Gastroesophageal sphincter (tissue), 4 donors: ENCODE data around the gene TRIO. TPM values are rescaled to one million over a fixed set of nuclear protein-coding genes. Genes with fewer than 3 reads are reported as not detected.

Experiments used
- ATAC-seq: fragments of 150-250 bp; one replicate; pipeline ENCODE4 v1.9.1; 2016; ENCODE audit warnings: mild to moderate bottlenecking, moderate library complexity
- H3K27ac ChIP-seq, 4 donors: fragments of 200-600 bp; sonication (generic) in 3 of 4; 1 replicate in 3 of 4; 2 replicates in 1 of 4; pipeline ENCODE4 v1.5.1; 2016 to 2019
- H3K27me3 ChIP-seq: fragments of 200-600 bp; sonication (generic); one replicate; pipeline ENCODE4 v1.5.1; 2019
- H3K36me3 ChIP-seq, 2 donors: fragments of 200-600 bp; sonication (generic); one replicate each; pipeline ENCODE4 v1.5.1; 2019; ENCODE audit warnings: control low read depth in 1 of 2
- H3K4me1 ChIP-seq, 3 donors: fragments of 200-600 bp; sonication (generic); 1 replicate in 2 of 3; 2 replicates in 1 of 3; pipeline ENCODE4 v1.5.1; 2016 to 2019; ENCODE audit warnings: control low read depth in 2 of 3
- H3K4me3 ChIP-seq, 2 donors: fragments of 200-600 bp; sonication (generic); one replicate each; pipeline ENCODE4 v1.5.1; 2019; ENCODE audit warnings: mild to moderate bottlenecking in 1 of 2, moderate library complexity in 1 of 2
- H3K9me3 ChIP-seq, 3 donors: fragments of 200-600 bp; sonication (generic); one replicate each; pipeline ENCODE4 v1.5.1; 2017 to 2019; ENCODE audit warnings: control low read depth in 2 of 3
- CTCF ChIP-seq, 4 experiments: fragments of 200-600 bp in 2 of 4; fragments of 450-650 bp in 2 of 4; sonication (generic) in 1 of 4; IDR thresholded peaks; one replicate each; pipeline ENCODE4 v1.5.1; 2017 to 2019; ENCODE audit warnings: antibody characterized with exemption in 4 of 4, mild to moderate bottlenecking in 2 of 4, moderate library complexity in 2 of 4
- EP300 ChIP-seq: sonication (generic); formaldehyde crosslinking; IDR thresholded peaks from one replicate; pipeline ENCODE4 v1.6.1; 2017; ENCODE audit warnings: antibody characterized with exemption, mild to moderate bottlenecking
- POLR2A ChIP-seq, 2 donors: fragments of 450-650 bp; IDR thresholded peaks; one replicate each; pipeline ENCODE4 v1.6.1; 2017; ENCODE audit warnings: antibody characterized with exemption in 2 of 2, mild to moderate bottlenecking in 2 of 2, moderate library complexity in 1 of 2
- POLR2AphosphoS5 ChIP-seq: sonication (generic); formaldehyde crosslinking; IDR thresholded peaks from one replicate; pipeline ENCODE4 v1.6.1; 2017; ENCODE audit warnings: antibody characterized with exemption
- WGBS, 2 donors: methylation state at CpG; one replicate each; pipeline ENCODE4 v1.1.5; 2018; ENCODE audit warnings: low coverage in 1 of 2; 5-methylcytosine and 5-hydroxymethylcytosine counted together
- total RNA-seq, 4 donors: library from RNA; depleted of rRNA; stranded (reverse); fragments of >200 nt; gene quantifications; one replicate each; pipeline ENCODE4 v1.1.0, GENCODE V29; 2016

Gene TRIO
- total RNA-seq, 4 donors from 2014 or later: 69.2 to 257 (median 172) TPM

DNA sequence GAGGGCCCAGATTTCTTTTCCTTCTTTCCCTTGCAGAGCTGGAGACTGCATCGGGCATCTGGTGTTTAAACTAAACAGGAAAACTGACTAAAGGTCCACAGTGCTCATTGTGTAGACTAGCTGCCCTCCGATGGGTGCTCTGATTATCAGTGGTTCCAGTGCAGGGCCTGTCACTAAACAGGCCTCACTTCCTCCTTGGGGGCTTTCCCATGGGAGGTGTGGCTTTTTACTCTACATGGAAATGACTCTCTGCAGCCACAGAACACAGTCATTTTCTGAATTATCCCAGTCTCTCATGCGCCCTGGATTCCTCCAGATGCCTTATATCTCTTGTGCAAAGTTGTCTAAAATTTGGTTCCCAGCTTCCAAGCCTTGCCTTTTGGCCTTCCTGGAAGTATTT is 199.2 kb downstream of the TRIO start:
- Histone ChIP-seq H3K9me3 (no peaks in the 10 kb centered on the region), H3K4me3 (no peak overlapping the region), H3K36me3 (peaks cover 0 to 52% of the 10 kb centered on the region in 2 donors), H3K27me3 (no peaks in the 10 kb centered on the region), H3K4me1 (peaks cover 0 to 36% (median 0%) of the 10 kb centered on the region in 3 donors), H3K27ac (no peak overlapping the region)
- 22 to 58% methylated on average over 3 of the region's 3 CpGs for WGBS, 2 donors
- ATAC-seq: no peak
- no peak for TF ChIP-seq EP300
- no peak for TF ChIP-seq POLR2AphosphoS5
- no peak for TF ChIP-seq CTCF (IDR thresholded peaks at IDR 0.05)
- TF ChIP-seq POLR2A (IDR thresholded peaks at IDR 0.05): no peak

GRCh38 chr5:14343376-14343775 is 200.2 kb downstream of the TRIO start:
- peaks cover 0 to 42% of the 10 kb centered on the region in 2 donors for H3K36me3 ChIP-seq

DNA sequence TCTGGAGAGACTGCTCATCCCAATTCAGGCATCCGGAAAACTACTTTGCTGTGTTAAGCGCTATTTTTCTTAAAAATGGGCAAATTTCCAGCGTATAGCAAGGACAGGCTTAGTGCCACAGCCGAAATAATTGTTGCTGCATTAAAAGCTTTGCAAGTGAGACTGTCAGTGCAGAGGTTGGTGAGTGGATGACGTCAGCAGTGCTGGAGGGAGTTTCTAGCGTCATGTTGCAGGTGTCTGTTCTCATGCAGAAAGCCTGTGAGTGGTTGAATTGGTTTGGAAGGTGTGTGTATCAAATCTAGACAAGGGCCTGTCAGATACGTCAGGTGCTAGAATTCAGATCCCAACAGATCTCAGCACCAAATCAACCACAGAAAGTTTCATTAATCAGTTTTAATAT is 204.4 kb downstream of the TRIO start:
- WGBS, 2 donors: 46 to 49% methylated on average over 7 of the region's 7 CpGs
- Histone ChIP-seq H3K4me3 (no peak overlapping the region), H3K4me1 (peaks cover 0 to 53% (median 7%) of the 10 kb centered on the region in 3 donors), H3K27ac (peak overlapping the region in 2 of 4 donors; percentile 1 to 28), H3K36me3 (peaks cover 0 to 27% of the 10 kb centered on the region in 2 donors), H3K9me3 (no peaks in the 10 kb centered on the region), H3K27me3 (no peaks in the 10 kb centered on the region)
- TF ChIP-seq POLR2A (IDR thresholded peaks at IDR 0.05) (no peak), CTCF (IDR thresholded peaks at IDR 0.05) (no peak), POLR2AphosphoS5 (no peak), EP300 (no peak)
- ATAC-seq: no peak

More at GRCh38 chr5:14343376-14343775, 200.2 kb downstream of the TRIO start:
- Histone ChIP-seq H3K4me3 (no peak overlapping the region), H3K27ac (no peak overlapping the region), H3K27me3 (no peaks in the 10 kb centered on the region), H3K4me1 (peaks cover 0 to 46% (median 7%) of the 10 kb centered on the region in 3 donors), H3K9me3 (no peaks in the 10 kb centered on the region)
- 20 to 88% methylated on average over 1 to 4 of the region's 4 CpGs for WGBS, 2 donors
- no peak for ATAC-seq
- TF ChIP-seq CTCF (IDR thresholded peaks at IDR 0.05) (no peak), POLR2A (IDR thresholded peaks at IDR 0.05) (no peak), EP300 (no peak), POLR2AphosphoS5 (no peak)

DNA sequence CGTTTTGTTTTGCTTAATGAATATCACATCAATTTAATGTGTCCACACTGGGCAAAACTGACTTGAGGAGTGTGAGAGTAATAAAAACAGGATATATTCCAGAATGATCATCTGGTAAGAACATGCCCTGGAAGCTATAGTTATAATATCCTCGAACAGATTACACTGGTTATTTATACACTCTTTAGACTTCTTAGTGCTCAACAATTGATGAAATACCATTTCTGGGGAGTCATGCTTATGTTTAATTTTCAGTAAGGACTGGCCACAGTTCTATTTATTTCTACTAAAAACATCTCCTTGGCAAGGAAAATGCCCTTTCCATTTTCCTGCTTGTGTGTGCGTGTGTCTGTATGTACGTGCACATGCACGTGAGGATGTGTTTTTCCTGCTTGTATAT is 205.0 kb downstream of the TRIO start:
- Histone ChIP-seq H3K9me3 (no peaks in the 10 kb centered on the region), H3K27me3 (no peaks in the 10 kb centered on the region), H3K4me1 (peaks cover 0 to 49% (median 7%) of the 10 kb centered on the region in 3 donors), H3K4me3 (no peak overlapping the region), H3K27ac (peak overlapping the region in 2 of 4 donors; percentile 1 to 28), H3K36me3 (peaks cover 0 to 25% of the 10 kb centered on the region in 2 donors)
- no peak for ATAC-seq
- WGBS, 2 donors: 27 to 46% methylated on average over 5 of the region's 5 CpGs
- TF ChIP-seq POLR2AphosphoS5 (peak; percentile 1), POLR2A (IDR thresholded peaks at IDR 0.05) (no peak), CTCF (IDR thresholded peaks at IDR 0.05) (no peak), EP300 (no peak)

- 88 to 95% methylated on average over 4 to 8 of the region's 8 CpGs for WGBS, 2 donors
- peaks cover 0 to 21% of the 10 kb centered on the region in 2 donors for H3K36me3 ChIP-seq
- no peak for ATAC-seq
- no peak overlapping the region for H3K27ac ChIP-seq
- H3K4me3 ChIP-seq: no peak overlapping the region
- no peak for TF ChIP-seq POLR2A (IDR thresholded peaks at IDR 0.05)
- no peak for TF ChIP-seq POLR2AphosphoS5
- TF ChIP-seq CTCF (IDR thresholded peaks at IDR 0.05): no peak
- no peak for TF ChIP-seq EP300
- peaks cover 0 to 49% (median 7%) of the 10 kb centered on the region in 3 donors for H3K4me1 ChIP-seq
- H3K9me3 ChIP-seq: no peaks in the 10 kb centered on the region
- H3K27me3 ChIP-seq: no peaks in the 10 kb centered on the region
Measured at GRCh38 chr5:14349029-14349428, 205.9 kb downstream of the TRIO start.
